Measurements from ENCODE around the gene TMEM117.

- TF ChIP-seq CTCF (IDR thresholded peaks at IDR 0.05; ENCODE audit: low read depth, low read length) (no peak), EZH2phosphoT487 (IDR thresholded peaks at IDR 0.05; ENCODE audit: low read depth) (no peak)
Observed at GRCh38 chr12:44159862-44160261, 324.0 kb downstream of the TMEM117 start.
